Ishikawa (cell line): ENCODE results near the gene SERPINA3.

Experiments
- CEBPB ChIP-seq: IDR thresholded peaks from 2 replicates; pipeline ENCODE4 v1.6.1; 2012
- CREB1 ChIP-seq: IDR thresholded peaks from 2 replicates; pipeline ENCODE4 v1.6.1; 2012; ENCODE audit warnings: low read depth
- EGR1 ChIP-seq: IDR thresholded peaks from 2 replicates; pipeline ENCODE4 v1.6.1; 2012
- EP300 ChIP-seq: IDR thresholded peaks from 2 replicates; pipeline ENCODE4 v1.6.1; 2012; ENCODE audit warnings: borderline replicate concordance
- FOXM1 ChIP-seq: IDR thresholded peaks from 2 replicates; pipeline ENCODE4 v1.6.1; 2012; ENCODE audit warnings: low read depth, borderline replicate concordance
- NFIC ChIP-seq: IDR thresholded peaks from 2 replicates; pipeline ENCODE4 v1.6.1; 2012
- RAD21 ChIP-seq: IDR thresholded peaks from 2 replicates; pipeline ENCODE4 v1.6.1; 2012; ENCODE audit warnings: low read depth
- REST ChIP-seq: IDR thresholded peaks from 2 replicates; pipeline ENCODE4 v1.6.1; 2012; ENCODE audit warnings: low read depth, mild to moderate bottlenecking
- TAF1 ChIP-seq: IDR thresholded peaks from 2 replicates; pipeline ENCODE4 v1.6.1; 2012; ENCODE audit warnings: low read depth, mild to moderate bottlenecking
- TCF12 ChIP-seq: IDR thresholded peaks from 2 replicates; pipeline ENCODE4 v1.6.1; 2012; ENCODE audit warnings: low read depth
- TEAD4 ChIP-seq: IDR thresholded peaks from 2 replicates; pipeline ENCODE4 v1.6.1; 2012
- USF1 ChIP-seq: IDR thresholded peaks from 2 replicates; pipeline ENCODE4 v1.6.1; 2012
- YY1 ChIP-seq: IDR thresholded peaks from 2 replicates; pipeline ENCODE4 v1.6.1; 2012; ENCODE audit warnings: low read depth
- ZBTB7A ChIP-seq: IDR thresholded peaks from 2 replicates; pipeline ENCODE4 v1.6.1; 2012; ENCODE audit warnings: low read depth
- TF ChIP-seq, protein P1 (sequence below): IDR thresholded peaks from 2 replicates; pipeline ENCODE4 v1.6.1; 2012

The SERPINA3 gene

GRCh38 chr14:94581127-94581999, 30.8 kb upstream of the SERPINA3 start, which contains the start of gene SERPINA5:
SERPINA5 (plus strand) TSS chr14:94581426; CDS start chr14:94587363, 5,937 bp downstream.
- TF ChIP-seq EP300 (no peak), TCF12 (no peak), FOXM1 (no peak), ZBTB7A (no peak), CREB1 (no peak), EGR1 (no peak), TEAD4 (no peak), RAD21 (no peak), USF1 (no peak), REST (no peak), CEBPB (no peak), YY1 (no peak), TAF1 (no peak), NFIC (no peak)
- TF ChIP-seq, protein P1, sequence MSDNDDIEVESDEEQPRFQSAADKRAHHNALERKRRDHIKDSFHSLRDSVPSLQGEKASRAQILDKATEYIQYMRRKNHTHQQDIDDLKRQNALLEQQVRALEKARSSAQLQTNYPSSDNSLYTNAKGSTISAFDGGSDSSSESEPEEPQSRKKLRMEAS = no peak

DNA sequence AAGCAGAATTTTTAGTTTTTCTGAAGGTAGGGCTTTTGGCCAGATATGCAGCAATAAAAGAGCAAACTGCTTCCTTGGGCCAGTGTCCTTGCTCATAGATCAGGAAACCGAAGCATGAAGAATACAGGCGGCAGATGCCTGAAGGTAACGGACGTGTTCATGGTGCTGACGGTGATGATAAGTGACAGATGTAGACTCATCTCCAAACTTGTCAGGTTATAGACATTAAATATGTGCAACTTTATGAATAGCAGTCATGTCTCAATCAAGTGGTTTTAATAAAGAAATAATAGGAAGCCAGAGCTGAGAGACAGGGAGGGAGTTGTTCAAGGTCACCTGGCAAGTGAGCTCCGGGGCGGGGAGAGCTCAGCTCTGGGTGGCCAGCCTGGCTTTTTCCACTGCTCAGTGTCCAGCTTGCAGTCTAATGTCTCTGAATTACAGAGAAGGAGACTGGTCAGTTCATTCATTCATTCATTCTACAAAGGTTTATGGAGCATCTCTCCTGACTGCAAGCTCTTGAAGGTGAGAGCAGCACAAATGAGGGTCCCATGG, 29.9 kb upstream of the SERPINA3 start:
- TF ChIP-seq USF1 = no peak
- no peak for TF ChIP-seq EGR1
- TF ChIP-seq NFIC = no peak
- no peak for TF ChIP-seq FOXM1
- no peak for TF ChIP-seq RAD21
- no peak for TF ChIP-seq TEAD4
- no peak for TF ChIP-seq CEBPB
- TF ChIP-seq, protein P1 = no peak
- no peak for TF ChIP-seq TAF1
- TF ChIP-seq EP300 = no peak
- no peak for TF ChIP-seq YY1
- TF ChIP-seq ZBTB7A = no peak
- no peak for TF ChIP-seq REST
- no peak for TF ChIP-seq CREB1
- no peak for TF ChIP-seq TCF12

- TF ChIP-seq EGR1 = no peak
- TF ChIP-seq ZBTB7A = no peak
- no peak for TF ChIP-seq TAF1
- TF ChIP-seq NFIC = no peak
- no peak for TF ChIP-seq YY1
These were observed 29.3 kb upstream of the SERPINA3 start for GRCh38 chr14:94582851-94583250.

GRCh38 chr14:94583557-94583956, 28.6 kb upstream of the SERPINA3 start:
- TF ChIP-seq FOXM1 (no peak), TAF1 (no peak), NFIC (no peak), YY1 (no peak)

- TF ChIP-seq CEBPB (no peak), TAF1 (no peak), RAD21 (no peak)
These were observed 27.5 kb upstream of the SERPINA3 start for GRCh38 chr14:94584591-94585280.

DNA sequence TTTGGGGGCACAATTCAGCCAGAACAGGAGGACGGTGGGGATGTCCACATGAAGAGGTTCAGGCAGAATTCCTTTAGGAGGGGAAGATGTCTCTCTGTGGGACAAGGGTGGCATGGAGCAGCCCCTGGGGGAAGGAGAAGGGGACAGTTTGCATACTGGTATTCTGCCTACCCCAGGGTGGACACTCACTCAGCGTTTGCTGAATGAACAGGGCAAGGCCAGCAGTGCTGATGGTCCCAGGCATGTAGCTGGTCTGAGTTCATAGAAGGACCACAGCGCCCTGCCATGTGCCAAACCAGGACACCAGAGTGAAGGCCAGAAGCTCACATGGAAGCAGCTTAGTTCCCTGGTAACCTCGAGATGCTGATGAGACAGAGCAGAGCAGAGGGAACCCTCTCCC, 25.6 kb upstream of the SERPINA3 start:
- no peak for TF ChIP-seq ZBTB7A
- TF ChIP-seq CEBPB = no peak
- TF ChIP-seq FOXM1 = no peak
- no peak for TF ChIP-seq CREB1
- no peak for TF ChIP-seq YY1
- TF ChIP-seq NFIC = no peak
- TF ChIP-seq, protein P1 = no peak
- TF ChIP-seq EP300 = no peak
- TF ChIP-seq RAD21 = no peak
- no peak for TF ChIP-seq REST
- TF ChIP-seq EGR1 = no peak
- TF ChIP-seq USF1 = no peak
- TF ChIP-seq TEAD4 = no peak
- TF ChIP-seq TAF1 = no peak
- TF ChIP-seq TCF12 = no peak
